ENCODE data around the gene PCGF3.

- no peak for TF ChIP-seq CTCF (conservative IDR thresholded peaks at IDR 0.05)
- no peak for TF ChIP-seq ZFX (IDR thresholded peaks at IDR 0.05)
These were observed 30.0 kb downstream of the PCGF3 start for GRCh38 chr4:735583-735982.
